ENCODE measurements around the gene DNAJC30. TPM values are rescaled to one million over a fixed set of nuclear protein-coding genes. Genes with fewer than 3 reads are reported as not detected.

Gene DNAJC30
- total and polyA plus RNA-seq, 2 of the 8 experiments (the other 6 are each of a cell fraction or from before 2014, with no cell fraction given) = 6.1 to 6.3 TPM

GRCh38 chr7:73704640-73705550, 21.6 kb upstream of the DNAJC30 start:
- ChIA-PET CTCF (ENCODE audit: partially characterized antibody) (interaction anchor here (0.8 to 9.7 kb wide), 8 partner anchors 11 to 97 kb away, joined by 3 to 130 read pairs (median 4); no protein-coding TSS in a partner anchor), POLR2A (ENCODE audit: partially characterized antibody) (interaction anchor here (0.6 to 2.7 kb wide), 7 partner anchors 9 to 182 kb away, joined by 3 to 13 read pairs (median 6); no protein-coding TSS in a partner anchor)
- H3K4ac ChIP-seq (replicated peaks; ENCODE audit: insufficient read length, low read depth, low read length) = no peak overlapping the region
- H4K5ac ChIP-seq (ENCODE audit: insufficient read length, low read depth, low read length) = no peak overlapping the region
- peak overlapping the region; percentile 4 for H4K91ac ChIP-seq (replicated peaks; ENCODE audit: insufficient read length, low read length)
- H3K36me3 ChIP-seq (ENCODE audit: control insufficient read depth in 2 of 4, insufficient read depth in 4 of 4, low read length in 3 of 4) = peaks cover 0 to 2% (median 0%) of the 10 kb centered on the region in 4 experiments; a peak in 2 of 8 replicates
- H3K56ac ChIP-seq (replicated peaks; ENCODE audit: insufficient read length, low read depth, low read length) = no peak overlapping the region
- H2AK5ac ChIP-seq (ENCODE audit: low read depth, low read length) = no peak overlapping the region
- H2BK12ac ChIP-seq (ENCODE audit: low read depth, low read length) = no peak overlapping the region; the same call in 1 of the 2 replicates
- no peak overlapping the region for H2BK15ac ChIP-seq (ENCODE audit: low read length)
- no peak overlapping the region for H2BK5ac ChIP-seq (ENCODE audit: low read depth, low read length)
- peak overlapping the region; percentile 72 to 76; a peak in 3 of 4 replicates for H3K4me2 ChIP-seq (ENCODE audit: insufficient read depth in 1 of 2, low read depth in 2 of 2, low read length in 2 of 2)
- peaks cover 5 to 14% of the 10 kb centered on the region in 2 experiments for H4K20me1 ChIP-seq (replicated peaks in 1 of 2; ENCODE audit: control insufficient read depth in 1 of 2, insufficient read depth in 2 of 2, low read length in 2 of 2)
- no peak overlapping the region for H2BK120ac ChIP-seq (replicated peaks; ENCODE audit: low read depth, low read length)
- no peak overlapping the region for H3K14ac ChIP-seq (ENCODE audit: insufficient read length)
- H3K27me3 ChIP-seq (replicated peaks in 1 of 4; ENCODE audit: control insufficient read depth in 3 of 4, extremely low read depth in 1 of 4, insufficient read depth in 3 of 4, low read length in 3 of 4) = no peaks in the 10 kb centered on the region; a peak in 1 of 7 replicates
- no peak overlapping the region for H2AFZ ChIP-seq (ENCODE audit: low read length)
- H3K18ac ChIP-seq (ENCODE audit: extremely low read depth, low read length) = no peak overlapping the region
- peak overlapping the region in 1 of 4 experiments; percentile 5; a peak in 2 of 8 replicates for H3K4me3 ChIP-seq (ENCODE audit: extremely low read depth in 1 of 4, insufficient read depth in 2 of 4, low read depth in 3 of 4, low read length in 4 of 4)
- H3K23me2 ChIP-seq (ENCODE audit: low read depth, low read length) = peaks cover 2% of the 10 kb centered on the region; the same call in 1 of the 2 replicates
- no peaks in the 10 kb centered on the region for H3K9me3 ChIP-seq (ENCODE audit: insufficient read depth in 2 of 2, low read depth in 1 of 2, low read length in 1 of 2)
- FAIRE-seq (no peak), DNase-seq (ENCODE audit: low read depth in 1 of 2, low spot score in 2 of 2) (no peak)
- no peak overlapping the region; a peak in 1 of 7 replicates for H3K9ac ChIP-seq (replicated peaks in 1 of 4; ENCODE audit: extremely low read depth in 1 of 4, low read depth in 3 of 4, low read length in 3 of 4)
- H3K23ac ChIP-seq (ENCODE audit: insufficient read length) = no peak overlapping the region
- no peak overlapping the region for H3K27ac ChIP-seq (ENCODE audit: low read depth, low read length)
- H2BK20ac ChIP-seq (ENCODE audit: low read length) = no peak overlapping the region
- WGBS, 2 experiments (ENCODE audit: extremely low coverage in 1 of 2, insufficient coverage in 1 of 2, insufficient read length in 1 of 2, insufficient replicate concordance in 2 of 2, low coverage in 1 of 2, low lambda C conversion rate in 2 of 2, missing lambda C conversion rate in 1 of 2) = 90% methylated on average over 21 of the region's 23 CpGs; no CpG with 5 or more reads in 1 of the 2 experiments
- H3K4me1 ChIP-seq (replicated peaks in 1 of 4; ENCODE audit: control insufficient read depth in 3 of 4, insufficient read depth in 4 of 4, low read length in 3 of 4) = peaks cover 0 to 19% (median 15%) of the 10 kb centered on the region in 4 experiments; a peak in 6 of 7 replicates
- H3K79me1 ChIP-seq (ENCODE audit: low read depth, low read length) = no peaks in the 10 kb centered on the region
- H3K79me2 ChIP-seq (ENCODE audit: control insufficient read depth in 1 of 2, insufficient read depth in 2 of 2, low read length in 2 of 2) = no peaks in the 10 kb centered on the region
- H4K8ac ChIP-seq (ENCODE audit: extremely low read depth, insufficient read depth, low read length) = no peak overlapping the region
- TF ChIP-seq FOSL1 (IDR thresholded peaks at IDR 0.05; ENCODE audit: insufficient read depth, low read depth, low read length) (no peak), ZNF274 (IDR thresholded peaks at IDR 0.05; ENCODE audit: borderline replicate concordance, extremely low read depth, low read length) (no peak), RAD21 (IDR thresholded peaks at IDR 0.05 in 1 of 2, conservative IDR thresholded peaks at IDR 0.05 in 1 of 2; ENCODE audit: low read depth in 2 of 2, low read length in 2 of 2) (no peak), PHF8 (conservative IDR thresholded peaks at IDR 0.05; ENCODE audit: low read depth, low read length) (no peak), SIX5 (IDR thresholded peaks at IDR 0.05; ENCODE audit: low read depth, low read length) (no peak), JUND (IDR thresholded peaks at IDR 0.05; ENCODE audit: low read length) (no peak), TCF12 (IDR thresholded peaks at IDR 0.05; ENCODE audit: low read depth, low read length) (no peak), KDM5A (IDR thresholded peaks at IDR 0.05; ENCODE audit: low read length) (no peak), MAFK (IDR thresholded peaks at IDR 0.05; ENCODE audit: low read depth, low read length) (no peak), POLR2AphosphoS5 (IDR thresholded peaks at IDR 0.05; ENCODE audit: low read depth, low read length) (no peak), BRCA1 (IDR thresholded peaks at IDR 0.05; ENCODE audit: low read depth, low read length) (no peak), YY1 (IDR thresholded peaks at IDR 0.05; ENCODE audit: low read depth, low read length) (no peak)
